HEK293 (cell line): ENCODE data around the gene DUSP22.

Source experiments
- CTCF ChIA-PET: fragments of 350-600 bp; formaldehyde crosslinking; extraction: SDS; loops from one replicate; lab custom pipeline; 2021; ENCODE audit warnings: antibody characterized with exemption; lab: Yijun Ruan, JAX
- POLR2A ChIA-PET: fragments of 300-600 bp; formaldehyde crosslinking; extraction: SDS; loops from one replicate; lab custom pipeline; 2020; ENCODE audit warnings: antibody characterized with exemption, inconsistent platforms; lab: Yijun Ruan, JAX
- H3K27ac ChIP-seq: fragments of 200-500 bp; sonication (Bioruptor generic); 2 replicates; pipeline ENCODE4 v1.5.1; 2014; ENCODE audit warnings: low read depth, low read length, control low read depth, inconsistent platforms; ENCODE audit errors: extremely low read depth
- H3K36me3 ChIP-seq, 2 experiments: fragments of 200-500 bp in 1 of 2; sonication (Bioruptor generic) in 1 of 2; 1 replicate in 1 of 2; 2 replicates in 1 of 2; pipeline ENCODE4 v1.5.1; 2014 to 2017; ENCODE audit warnings: inconsistent platforms in 2 of 2, low read length in 2 of 2; ENCODE audit not compliant: control insufficient read depth in 2 of 2, insufficient read depth in 1 of 2
- H3K4me1 ChIP-seq: fragments of 200-500 bp; sonication (Bioruptor generic); 2 replicates; pipeline ENCODE4 v1.5.1; 2014; ENCODE audit warnings: mild to moderate bottlenecking, low read length, inconsistent platforms; ENCODE audit not compliant: control insufficient read depth, insufficient read depth
- H3K4me3 ChIP-seq: 2 replicates; pipeline ENCODE4 v1.5.1; 2011; ENCODE audit warnings: low read depth, mild to moderate bottlenecking, control low read depth, low read length, moderate library complexity
- H3K9me3 ChIP-seq: fragments of 200-500 bp; sonication (Bioruptor generic); 2 replicates; pipeline ENCODE4 v1.5.1; 2014; ENCODE audit warnings: low read depth, low read length, inconsistent platforms; ENCODE audit not compliant: control insufficient read depth, insufficient read depth
- ATF2 ChIP-seq: fragments of 450-650 bp; formaldehyde crosslinking; IDR thresholded peaks from 2 replicates; pipeline ENCODE4 v1.5.1; 2016; ENCODE audit warnings: missing biosample characterization, missing genetic modification characterization, low read depth
- GLI4 ChIP-seq: fragments of 450-650 bp; formaldehyde crosslinking; IDR thresholded peaks from 2 replicates; pipeline ENCODE4 v1.5.1; 2016; ENCODE audit warnings: missing biosample characterization, missing genetic modification characterization
- HOXC10 ChIP-seq: sonication (generic); formaldehyde crosslinking; IDR thresholded peaks from 2 replicates; pipeline ENCODE4 v1.8.1; 2023; ENCODE audit warnings: mild to moderate bottlenecking, missing genetic modification reagents
- KLF16 ChIP-seq: fragments of 450-650 bp; formaldehyde crosslinking; IDR thresholded peaks from 2 replicates; pipeline ENCODE4 v1.5.1; 2017; ENCODE audit warnings: missing biosample characterization, missing genetic modification characterization
- OVOL3 ChIP-seq: fragments of 450-650 bp; formaldehyde crosslinking; IDR thresholded peaks from 2 replicates; pipeline ENCODE4 v1.5.1; 2016; ENCODE audit warnings: missing biosample characterization, missing genetic modification characterization
- PRDM1 ChIP-seq: fragments of 450-650 bp; formaldehyde crosslinking; IDR thresholded peaks from 2 replicates; pipeline ENCODE4; 2016; ENCODE audit warnings: missing biosample characterization, missing genetic modification characterization
- SP7 ChIP-seq: fragments of 450-650 bp; formaldehyde crosslinking; IDR thresholded peaks from 2 replicates; pipeline ENCODE4 v1.5.1; 2016; ENCODE audit warnings: missing biosample characterization, missing genetic modification characterization
- TCF7L2 ChIP-seq: IDR thresholded peaks from 2 replicates; pipeline ENCODE4 v1.6.1; 2011; ENCODE audit warnings: low read depth, mild to moderate bottlenecking, inconsistent platforms, low read length, moderate library complexity, borderline replicate concordance
- YY1 ChIP-seq: fragments of 450-650 bp; formaldehyde crosslinking; IDR thresholded peaks from 2 replicates; pipeline ENCODE4 v1.5.1; 2018; ENCODE audit warnings: missing biosample characterization, missing genetic modification characterization
- ZBTB17 ChIP-seq: fragments of 450-650 bp; formaldehyde crosslinking; IDR thresholded peaks from 2 replicates; pipeline ENCODE4 v1.5.1; 2016; ENCODE audit warnings: missing biosample characterization, missing genetic modification characterization
- ZBTB21 ChIP-seq: fragments of 450-650 bp; formaldehyde crosslinking; IDR thresholded peaks from 2 replicates; pipeline ENCODE4 v1.5.1; 2017; ENCODE audit warnings: missing biosample characterization, missing genetic modification characterization
- ZNF121 ChIP-seq: fragments of 450-650 bp; formaldehyde crosslinking; IDR thresholded peaks from 2 replicates; pipeline ENCODE4 v1.5.1; 2016; ENCODE audit warnings: missing biosample characterization, missing genetic modification characterization
- ZNF16 ChIP-seq: fragments of 450-650 bp; formaldehyde crosslinking; IDR thresholded peaks from 2 replicates; pipeline ENCODE4 v1.5.1; 2016; ENCODE audit warnings: low read depth, missing biosample characterization, missing genetic modification characterization
- ZNF248 ChIP-seq: fragments of 450-650 bp; formaldehyde crosslinking; IDR thresholded peaks from 2 replicates; pipeline ENCODE4 v1.5.1; 2017; ENCODE audit warnings: missing biosample characterization, missing genetic modification characterization
- ZNF266 ChIP-seq: fragments of 450-650 bp; formaldehyde crosslinking; IDR thresholded peaks from 2 replicates; pipeline ENCODE4 v1.5.1; 2016; ENCODE audit warnings: missing biosample characterization, missing genetic modification characterization, low read depth
- ZNF350 ChIP-seq: fragments of 450-650 bp; formaldehyde crosslinking; IDR thresholded peaks from 2 replicates; pipeline ENCODE4 v1.5.0; 2017; ENCODE audit warnings: missing biosample characterization, mild to moderate bottlenecking, missing genetic modification characterization
- ZNF366 ChIP-seq: fragments of 450-650 bp; formaldehyde crosslinking; conservative IDR thresholded peaks from 2 replicates; pipeline ENCODE4 v1.5.1; 2016; ENCODE audit warnings: missing biosample characterization, missing genetic modification characterization
- ZNF426 ChIP-seq: fragments of 450-650 bp; formaldehyde crosslinking; IDR thresholded peaks from 2 replicates; pipeline ENCODE4 v1.5.1; 2017; ENCODE audit warnings: missing biosample characterization, missing genetic modification characterization, mild to moderate bottlenecking, inconsistent platforms, moderate library complexity
- ZNF521 ChIP-seq: fragments of 450-650 bp; formaldehyde crosslinking; IDR thresholded peaks from 2 replicates; pipeline ENCODE4 v1.5.1; 2017; ENCODE audit warnings: missing biosample characterization, mild to moderate bottlenecking, missing genetic modification characterization
- ZNF529 ChIP-seq: fragments of 450-650 bp; formaldehyde crosslinking; IDR thresholded peaks from 2 replicates; pipeline ENCODE4 v1.5.1; 2017; ENCODE audit warnings: missing genetic modification characterization, missing biosample characterization; ENCODE audit not compliant: insufficient replicate concordance
- ZNF571 ChIP-seq: fragments of 450-650 bp; formaldehyde crosslinking; IDR thresholded peaks from 2 replicates; pipeline ENCODE4 v1.5.0; 2017; ENCODE audit warnings: missing biosample characterization, missing genetic modification characterization
- ZNF600 ChIP-seq: fragments of 450-650 bp; formaldehyde crosslinking; IDR thresholded peaks from 2 replicates; pipeline ENCODE4 v1.5.1; 2016; ENCODE audit warnings: missing biosample characterization, missing genetic modification characterization
- ZNF610 ChIP-seq: fragments of 450-650 bp; formaldehyde crosslinking; IDR thresholded peaks from 2 replicates; pipeline ENCODE4 v1.5.1; 2016; ENCODE audit warnings: missing biosample characterization, missing genetic modification characterization, borderline replicate concordance
- ZNF639 ChIP-seq: fragments of 450-650 bp; formaldehyde crosslinking; IDR thresholded peaks from 2 replicates; pipeline ENCODE4 v1.5.1; 2016; ENCODE audit warnings: missing biosample characterization, missing genetic modification characterization
- ZNF76 ChIP-seq: fragments of 450-650 bp; formaldehyde crosslinking; IDR thresholded peaks from 2 replicates; pipeline ENCODE4; 2016; ENCODE audit warnings: low read depth, missing biosample characterization, missing genetic modification characterization, borderline replicate concordance
- ZNF791 ChIP-seq: fragments of 450-650 bp; formaldehyde crosslinking; IDR thresholded peaks from 2 replicates; pipeline ENCODE4 v1.5.1; 2016; ENCODE audit warnings: missing biosample characterization, missing genetic modification characterization
- ZNF837 ChIP-seq: fragments of 450-650 bp; formaldehyde crosslinking; IDR thresholded peaks from 2 replicates; pipeline ENCODE4 v1.5.1; 2016; ENCODE audit warnings: missing biosample characterization, missing genetic modification characterization
- ZNF843 ChIP-seq: fragments of 450-650 bp; formaldehyde crosslinking; IDR thresholded peaks from 2 replicates; pipeline ENCODE4 v1.5.1; 2016; ENCODE audit warnings: missing biosample characterization, missing genetic modification characterization
- ZSCAN16 ChIP-seq: fragments of 450-650 bp; formaldehyde crosslinking; IDR thresholded peaks from 2 replicates; pipeline ENCODE4 v1.5.1; 2016; ENCODE audit warnings: missing biosample characterization, missing genetic modification characterization
- TF ChIP-seq, protein P1 (sequence below): fragments of 450-650 bp; formaldehyde crosslinking; IDR thresholded peaks from 2 replicates; pipeline ENCODE4 v1.5.1; 2016; ENCODE audit warnings: missing biosample characterization, missing genetic modification characterization
- TF ChIP-seq, protein P2 (sequence below): fragments of 450-650 bp; formaldehyde crosslinking; IDR thresholded peaks from 2 replicates; pipeline ENCODE4 v1.5.1; 2016; ENCODE audit warnings: missing biosample characterization, missing genetic modification characterization, borderline replicate concordance

The DUSP22 gene

GRCh38 chr6:329888-330691 is 37.8 kb downstream of the DUSP22 start (continued):
- TF ChIP-seq ZNF248 (tag by site-specific recombination) (no peak), HOXC10 (CRISPR knock-in tag) (no peak), ZNF791 (tag by site-specific recombination) (no peak), KLF16 (no peak), ZNF529 (no peak), ZBTB21 (peak; percentile 92), ZNF571 (no peak), ZNF266 (no peak), YY1 (0 out of 2 replicates have a peak, but pooled peaks have one; percentile 29), ZNF639 (tag by site-specific recombination) (no peak)

DNA sequence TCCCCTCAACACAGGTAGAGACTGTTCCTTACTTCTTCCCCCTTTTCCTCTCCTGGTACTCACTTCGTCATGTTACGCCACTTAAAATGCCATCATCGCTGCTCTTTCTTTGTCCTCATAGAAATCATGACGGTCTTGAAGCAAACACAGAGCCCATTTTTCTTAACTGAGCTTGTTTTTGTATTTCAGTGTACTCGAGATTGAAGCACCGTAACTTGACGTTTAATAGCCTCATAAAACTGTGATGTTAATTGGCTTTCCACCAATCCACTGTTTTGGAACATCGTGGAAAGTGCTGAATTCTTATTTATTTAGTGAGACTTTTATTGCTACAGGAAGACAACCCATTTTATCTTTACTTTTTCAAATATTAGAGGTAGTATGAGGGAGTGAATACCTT is 38.7 kb downstream of the DUSP22 start:
- POLR2A ChIA-PET = no interaction called here
- H3K9me3 ChIP-seq = no peaks in the 10 kb centered on the region
- H3K36me3 ChIP-seq = no peaks in the 10 kb centered on the region
- peaks cover 35% of the 10 kb centered on the region for H3K4me1 ChIP-seq
- no peak overlapping the region for H3K27ac ChIP-seq
- CTCF ChIA-PET = interaction anchor here (0.9 to 1.1 kb wide), 2 partner anchors 12 to 14 kb away, joined by 3 to 4 read pairs; no protein-coding TSS in a partner anchor
- H3K4me3 ChIP-seq = no peak overlapping the region
- TF ChIP-seq ZNF350 (tag by site-specific recombination) (no peak), ZNF426 (no peak), ZNF366 (tag by site-specific recombination) (peak; percentile 59), ZNF610 (tag by site-specific recombination) (0 out of 2 replicates have a peak, but pooled peaks have one; percentile 58), ATF2 (peak; percentile 66), SP7 (tag by site-specific recombination) (no peak), TCF7L2 (no peak; the same call in 1 of the 2 replicates), PRDM1 (tag by site-specific recombination) (no peak), ZNF76 (tag by site-specific recombination) (peak; percentile 32; the same call in 1 of the 2 replicates), ZNF600 (tag by site-specific recombination) (0 out of 2 replicates have a peak, but pooled peaks have one; percentile 30), ZNF843 (tag by site-specific recombination) (peak; percentile 85), GLI4 (tag by site-specific recombination) (no peak), ZNF121 (tag by site-specific recombination) (no peak), ZBTB17 (tag by site-specific recombination) (0 out of 2 replicates have a peak, but pooled peaks have one; percentile 40), ZNF837 (tag by site-specific recombination) (no peak), ZNF521 (tag by site-specific recombination) (no peak), ZNF16 (no peak), ZSCAN16 (tag by site-specific recombination) (no peak), OVOL3 (tag by site-specific recombination) (peak; percentile 87; the same call in 1 of the 2 replicates)
- TF ChIP-seq, protein P1, sequence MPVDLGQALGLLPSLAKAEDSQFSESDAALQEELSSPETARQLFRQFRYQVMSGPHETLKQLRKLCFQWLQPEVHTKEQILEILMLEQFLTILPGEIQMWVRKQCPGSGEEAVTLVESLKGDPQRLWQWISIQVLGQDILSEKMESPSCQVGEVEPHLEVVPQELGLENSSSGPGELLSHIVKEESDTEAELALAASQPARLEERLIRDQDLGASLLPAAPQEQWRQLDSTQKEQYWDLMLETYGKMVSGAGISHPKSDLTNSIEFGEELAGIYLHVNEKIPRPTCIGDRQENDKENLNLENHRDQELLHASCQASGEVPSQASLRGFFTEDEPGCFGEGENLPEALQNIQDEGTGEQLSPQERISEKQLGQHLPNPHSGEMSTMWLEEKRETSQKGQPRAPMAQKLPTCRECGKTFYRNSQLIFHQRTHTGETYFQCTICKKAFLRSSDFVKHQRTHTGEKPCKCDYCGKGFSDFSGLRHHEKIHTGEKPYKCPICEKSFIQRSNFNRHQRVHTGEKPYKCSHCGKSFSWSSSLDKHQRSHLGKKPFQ (tag by site-specific recombination) = peak; percentile 48; the same call in 1 of the 2 replicates
- TF ChIP-seq, protein P2, sequence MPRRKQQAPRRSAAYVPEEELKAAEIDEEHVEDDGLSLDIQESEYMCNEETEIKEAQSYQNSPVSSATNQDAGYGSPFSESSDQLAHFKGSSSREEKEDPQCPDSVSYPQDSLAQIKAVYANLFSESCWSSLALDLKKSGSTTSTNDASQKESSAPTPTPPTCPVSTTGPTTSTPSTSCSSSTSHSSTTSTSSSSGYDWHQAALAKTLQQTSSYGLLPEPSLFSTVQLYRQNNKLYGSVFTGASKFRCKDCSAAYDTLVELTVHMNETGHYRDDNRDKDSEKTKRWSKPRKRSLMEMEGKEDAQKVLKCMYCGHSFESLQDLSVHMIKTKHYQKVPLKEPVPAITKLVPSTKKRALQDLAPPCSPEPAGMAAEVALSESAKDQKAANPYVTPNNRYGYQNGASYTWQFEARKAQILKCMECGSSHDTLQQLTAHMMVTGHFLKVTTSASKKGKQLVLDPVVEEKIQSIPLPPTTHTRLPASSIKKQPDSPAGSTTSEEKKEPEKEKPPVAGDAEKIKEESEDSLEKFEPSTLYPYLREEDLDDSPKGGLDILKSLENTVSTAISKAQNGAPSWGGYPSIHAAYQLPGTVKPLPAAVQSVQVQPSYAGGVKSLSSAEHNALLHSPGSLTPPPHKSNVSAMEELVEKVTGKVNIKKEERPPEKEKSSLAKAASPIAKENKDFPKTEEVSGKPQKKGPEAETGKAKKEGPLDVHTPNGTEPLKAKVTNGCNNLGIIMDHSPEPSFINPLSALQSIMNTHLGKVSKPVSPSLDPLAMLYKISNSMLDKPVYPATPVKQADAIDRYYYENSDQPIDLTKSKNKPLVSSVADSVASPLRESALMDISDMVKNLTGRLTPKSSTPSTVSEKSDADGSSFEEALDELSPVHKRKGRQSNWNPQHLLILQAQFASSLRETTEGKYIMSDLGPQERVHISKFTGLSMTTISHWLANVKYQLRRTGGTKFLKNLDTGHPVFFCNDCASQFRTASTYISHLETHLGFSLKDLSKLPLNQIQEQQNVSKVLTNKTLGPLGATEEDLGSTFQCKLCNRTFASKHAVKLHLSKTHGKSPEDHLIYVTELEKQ (tag by site-specific recombination) = 0 out of 2 replicates have a peak, but pooled peaks have one; percentile 53
